Measurements from ENCODE around the gene CNKSR2.

DNA sequence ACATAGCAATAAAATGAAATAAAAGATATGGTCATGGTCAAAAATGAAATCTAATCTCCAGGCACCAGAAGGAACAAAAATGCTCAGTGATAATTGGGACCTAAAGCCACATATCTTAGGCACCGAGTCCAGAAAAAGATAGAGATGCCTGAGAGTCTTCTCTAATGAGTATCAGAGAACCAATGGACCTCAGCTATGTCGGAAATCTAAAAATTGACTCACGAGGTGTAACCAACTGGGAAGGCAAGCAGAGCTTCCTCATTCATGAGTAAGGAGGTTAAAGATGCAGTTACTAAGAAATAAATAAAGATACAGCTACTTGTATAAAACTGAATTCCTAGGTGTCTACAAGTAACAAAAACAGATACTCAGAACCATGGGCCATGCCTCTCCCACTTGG lies 211.8 kb downstream of the CNKSR2 start:
- TF ChIP-seq CTCF (conservative IDR thresholded peaks at IDR 0.05 in 1 of 2, IDR thresholded peaks at IDR 0.05 in 1 of 2; ENCODE audit: extremely low read depth in 1 of 2, insufficient read depth in 1 of 2, low read depth in 1 of 2, low read length in 2 of 2) (no peak), EZH2 (IDR thresholded peaks at IDR 0.05; ENCODE audit: borderline replicate concordance, low read length) (no peak)

All from mammary epithelial cell (primary cell).